OCI-LY3 (cell line): ENCODE measurements around the gene MAS1.

ENCODE experiments used
- H2AFZ ChIP-seq: fragments of 200-600, 300-600 bp; shearing (Covaris generic); 2 replicates; pipeline ENCODE4 v1.6.0; 2014; ENCODE audit warnings: antibody characterized with exemption, low read depth, low read length
- H3K27ac ChIP-seq: fragments of 200-600, 300-600 bp; sonication (generic); 2 replicates; pipeline ENCODE4 v1.5.1; 2014; ENCODE audit warnings: mild to moderate bottlenecking, low read length, moderate library complexity, mixed read lengths
- H3K27me3 ChIP-seq: fragments of 200-600, 300-600 bp; sonication (generic); 2 replicates; pipeline ENCODE4 v1.6.1; 2014; ENCODE audit warnings: low read depth, low read length, mixed read lengths
- H3K36me3 ChIP-seq: fragments of 200-600, 300-600 bp; sonication (generic); replicated peaks from 2 replicates; pipeline ENCODE3; 2014; ENCODE audit warnings: low read depth, low read length, mixed read lengths
- H3K4me1 ChIP-seq: fragments of 300-600, 200-600 bp; sonication (generic); 2 replicates; pipeline ENCODE4 v1.6.1; 2014; ENCODE audit warnings: low read length, mixed read lengths
- H3K4me2 ChIP-seq: fragments of 200-600, 300-600 bp; sonication (generic); 2 replicates; pipeline ENCODE4 v1.6.1; 2014; ENCODE audit warnings: low read length, mixed read lengths
- H3K4me3 ChIP-seq: fragments of 300-600, 200-600 bp; sonication (generic); 2 replicates; pipeline ENCODE4 v1.5.1; 2014; ENCODE audit warnings: antibody characterized with exemption, mild to moderate bottlenecking, low read length, moderate library complexity
- H3K79me2 ChIP-seq: fragments of 300-600, 200-600 bp; shearing (Covaris generic); 2 replicates; pipeline ENCODE4 v1.6.1; 2014; ENCODE audit warnings: mild to moderate bottlenecking, low read length, mixed read lengths
- H3K9ac ChIP-seq: fragments of 300-600, 200-600 bp; shearing (Covaris generic); 2 replicates; pipeline ENCODE4 v1.6.0; 2014; ENCODE audit warnings: mild to moderate bottlenecking, low read length, moderate library complexity
- H3K9me3 ChIP-seq: fragments of 200-600, 300-600 bp; shearing (Covaris generic); 2 replicates; pipeline ENCODE4 v1.6.1; 2014; ENCODE audit warnings: low read length, mixed read lengths; ENCODE audit not compliant: insufficient read depth
- H4K20me1 ChIP-seq: fragments of 200-600, 300-600 bp; sonication (generic); 2 replicates; pipeline ENCODE4 v1.6.1; 2016; ENCODE audit warnings: low read length, mixed read lengths; ENCODE audit not compliant: insufficient read depth
- CTCF ChIP-seq: fragments of 200-600, 300-600 bp; sonication (generic); IDR thresholded peaks from 2 replicates; pipeline ENCODE4 v1.5.1; 2014; ENCODE audit warnings: antibody characterized with exemption, low read length, low read depth
- EZH2phosphoT487 ChIP-seq: fragments of 200-600 bp; shearing (Covaris generic); IDR thresholded peaks from 2 replicates; pipeline ENCODE4 v1.6.1; 2018; ENCODE audit warnings: antibody characterized with exemption, mixed run types, low read depth

MAS1 gene

GRCh38 chr6:159866286-159867247 is 24.2 kb upstream of the MAS1 start:
- H3K27me3 ChIP-seq = no peaks in the 10 kb centered on the region
- no peak for TF ChIP-seq CTCF
- TF ChIP-seq EZH2phosphoT487 = no peak
- H2AFZ ChIP-seq = no peak overlapping the region
- no peaks in the 10 kb centered on the region for H3K4me1 ChIP-seq
- no peak overlapping the region for H3K4me3 ChIP-seq
- H3K27ac ChIP-seq = no peak overlapping the region
- no peaks in the 10 kb centered on the region for H3K36me3 ChIP-seq
- H3K79me2 ChIP-seq = no peaks in the 10 kb centered on the region
- no peaks in the 10 kb centered on the region for H4K20me1 ChIP-seq
- no peak overlapping the region for H3K9ac ChIP-seq
- H3K9me3 ChIP-seq = no peaks in the 10 kb centered on the region
- no peak overlapping the region for H3K4me2 ChIP-seq

GRCh38 chr6:159871241-159871640 is 19.5 kb upstream of the MAS1 start:
- Histone ChIP-seq H4K20me1 (no peaks in the 10 kb centered on the region), H3K27me3 (no peaks in the 10 kb centered on the region), H3K4me3 (no peak overlapping the region), H3K9ac (no peak overlapping the region), H3K4me1 (no peaks in the 10 kb centered on the region), H2AFZ (no peak overlapping the region), H3K27ac (no peak overlapping the region), H3K9me3 (no peaks in the 10 kb centered on the region), H3K79me2 (no peaks in the 10 kb centered on the region), H3K36me3 (no peaks in the 10 kb centered on the region), H3K4me2 (no peak overlapping the region)
- TF ChIP-seq CTCF = no peak
- no peak for TF ChIP-seq EZH2phosphoT487

- Histone ChIP-seq H3K4me2 (no peak overlapping the region), H3K27ac (no peak overlapping the region), H3K27me3 (no peaks in the 10 kb centered on the region), H3K9ac (no peak overlapping the region), H3K4me3 (no peak overlapping the region), H3K79me2 (no peaks in the 10 kb centered on the region), H3K9me3 (no peaks in the 10 kb centered on the region), H4K20me1 (no peaks in the 10 kb centered on the region), H2AFZ (no peak overlapping the region), H3K4me1 (no peaks in the 10 kb centered on the region), H3K36me3 (no peaks in the 10 kb centered on the region)
- no peak for TF ChIP-seq CTCF
- TF ChIP-seq EZH2phosphoT487 = no peak
These were observed 18.9 kb upstream of the MAS1 start for GRCh38 chr6:159871906-159872305.

GRCh38 chr6:159874435-159874834 is 16.4 kb upstream of the MAS1 start:
- no peaks in the 10 kb centered on the region for H3K4me1 ChIP-seq
- no peaks in the 10 kb centered on the region for H3K27me3 ChIP-seq

More at GRCh38 chr6:159874435-159874834, 16.4 kb upstream of the MAS1 start:
- Histone ChIP-seq H3K9ac (no peak overlapping the region), H3K4me3 (no peak overlapping the region), H2AFZ (no peak overlapping the region), H3K9me3 (no peaks in the 10 kb centered on the region), H3K27ac (no peak overlapping the region), H4K20me1 (no peaks in the 10 kb centered on the region), H3K4me2 (no peak overlapping the region), H3K79me2 (no peaks in the 10 kb centered on the region), H3K36me3 (no peaks in the 10 kb centered on the region)
- no peak for TF ChIP-seq CTCF
- no peak for TF ChIP-seq EZH2phosphoT487
